ENCODE data around the gene POU6F2. TPM values are rescaled to one million over a fixed set of nuclear protein-coding genes. Genes with fewer than 3 reads are reported as not detected.

The POU6F2 gene
- total and polyA plus RNA-seq, 2 of the 4 experiments (the other 2 are of a cell fraction), result not detected

DNA sequence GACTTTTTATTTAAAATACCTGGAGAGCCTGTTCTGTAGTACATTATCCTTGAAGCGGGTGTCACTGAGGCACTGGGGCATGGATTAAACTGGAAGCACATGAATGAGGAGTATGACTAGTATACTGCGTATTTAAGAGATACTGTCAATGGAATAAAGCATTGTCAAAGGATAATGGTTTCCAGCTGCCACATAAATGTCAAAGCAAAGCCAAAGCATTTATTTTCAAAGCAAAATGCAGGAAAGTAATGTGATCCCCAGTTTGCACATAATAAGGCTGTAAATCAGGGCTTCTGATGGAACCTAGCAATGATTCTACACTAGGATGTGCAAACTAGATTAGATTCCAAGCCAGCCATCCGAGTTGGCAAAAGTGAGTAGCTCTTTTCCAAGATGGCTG, 240.1 kb downstream of the POU6F2 start:
- Histone ChIP-seq H2BK5ac (ENCODE audit: low read depth, low read length, poor library complexity, severe bottlenecking) (no peak overlapping the region), H3K27me3 (ENCODE audit: control insufficient read depth, insufficient read depth, low read length) (no peaks in the 10 kb centered on the region), H3K9me3 (ENCODE audit: control insufficient read depth, insufficient read depth, low read length) (no peaks in the 10 kb centered on the region), H3K56ac (ENCODE audit: extremely low read depth, insufficient read depth, low read length) (no peak overlapping the region), H3K18ac (ENCODE audit: low read depth, low read length) (no peak overlapping the region), H3K23ac (ENCODE audit: low read depth, low read length) (no peak overlapping the region), H2BK20ac (ENCODE audit: low read depth, low read length) (no peak overlapping the region), H4K91ac (ENCODE audit: insufficient read depth, low read depth, low read length) (no peak overlapping the region), H4K8ac (ENCODE audit: low read depth in 2 of 2, low read length in 2 of 2) (no peak overlapping the region), H3K79me1 (ENCODE audit: low read depth in 1 of 2, low read length in 2 of 2) (no peaks in the 10 kb centered on the region), H2AFZ (replicated peaks; ENCODE audit: low read length, poor library complexity) (no peak overlapping the region), H3K4ac (ENCODE audit: low read depth, low read length) (no peak overlapping the region), H2AK9ac (replicated peaks; ENCODE audit: low read depth, low read length, poor library complexity) (no peak overlapping the region), H3K27ac (ENCODE audit: insufficient read depth, low read length) (no peak overlapping the region), H3K4me2 (ENCODE audit: low read depth, low read length) (no peak overlapping the region), H3K36me3 (ENCODE audit: control insufficient read depth, insufficient read depth, low read length) (no peaks in the 10 kb centered on the region), H4K5ac (ENCODE audit: low read depth, low read length) (no peak overlapping the region), H2BK15ac (ENCODE audit: low read depth, low read length) (no peak overlapping the region), H3K14ac (replicated peaks; ENCODE audit: low read depth, low read length) (no peak overlapping the region), H3K4me3 (ENCODE audit: insufficient read depth, low read depth, low read length) (no peak overlapping the region), H3K9me1 (ENCODE audit: insufficient read depth, low read length) (no peaks in the 10 kb centered on the region), H2AK5ac (ENCODE audit: low read depth, low read length) (no peak overlapping the region), H3K4me1 (ENCODE audit: control insufficient read depth, insufficient read depth, low read length) (no peaks in the 10 kb centered on the region), H2BK120ac (ENCODE audit: low read depth, low read length) (no peak overlapping the region), H3K9ac (ENCODE audit: low read depth, low read length) (no peak overlapping the region), H4K20me1 (ENCODE audit: insufficient read depth, low read length) (no peaks in the 10 kb centered on the region)
- intact Hi-C loops (cut with micrococcal nuclease) (no loop called here), dilution Hi-C loops (cut with HindIII; ENCODE audit: low sequenced_read_pairs, unreplicated experiment) (no loop called here), in situ Hi-C loops (cut with MboI; ENCODE audit: low sequenced_read_pairs) (no loop called here)
- POLR2A ChIA-PET (ENCODE audit: unreplicated experiment), result no interaction called here
- WGBS, 2 experiments (ENCODE audit: extremely low coverage in 2 of 2, insufficient read length in 1 of 2), result no CpG with 5 or more reads among the region's 3 CpGs
- no TSS peak for BruUV-seq (replicated peaks)
- TF ChIP-seq RAD21 (IDR thresholded peaks at IDR 0.05; ENCODE audit: low read length) (no peak), NFE2L2 (IDR thresholded peaks at IDR 0.05; ENCODE audit: low read depth, low read length) (no peak), FOS (IDR thresholded peaks at IDR 0.05; ENCODE audit: low read depth, low read length) (no peak), BHLHE40 (IDR thresholded peaks at IDR 0.05; ENCODE audit: low read depth, low read length) (no peak), CTCF (conservative IDR thresholded peaks at IDR 0.05; ENCODE audit: low read depth, low read length) (no peak), POLR2A (IDR thresholded peaks at IDR 0.05; ENCODE audit: low read depth, low read length) (no peak), ELK1 (IDR thresholded peaks at IDR 0.05; ENCODE audit: borderline replicate concordance, low read depth, low read length) (no peak)
- TF ChIP-seq, protein P1, sequence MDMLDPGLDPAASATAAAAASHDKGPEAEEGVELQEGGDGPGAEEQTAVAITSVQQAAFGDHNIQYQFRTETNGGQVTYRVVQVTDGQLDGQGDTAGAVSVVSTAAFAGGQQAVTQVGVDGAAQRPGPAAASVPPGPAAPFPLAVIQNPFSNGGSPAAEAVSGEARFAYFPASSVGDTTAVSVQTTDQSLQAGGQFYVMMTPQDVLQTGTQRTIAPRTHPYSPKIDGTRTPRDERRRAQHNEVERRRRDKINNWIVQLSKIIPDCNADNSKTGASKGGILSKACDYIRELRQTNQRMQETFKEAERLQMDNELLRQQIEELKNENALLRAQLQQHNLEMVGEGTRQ (IDR thresholded peaks at IDR 0.05; ENCODE audit: low read depth, low read length), result no peak
- CTCF ChIA-PET, result no interaction called here
- DNase-seq, result no peak
- ATAC-seq (ENCODE audit: low read depth), result no peak

All from IMR-90 (cell line).